Stimulated activated effector memory CD8-positive, alpha-beta T cell treated with anti-CD3 and anti-CD28 coated beads, Interleukin-12 subunit alpha, Interleukin-12 subunit beta, amount 100 ng/mL, for 72 hours (primary cell): ENCODE data around the gene SNX33.

ENCODE experiments used
- ATAC-seq: fragments of 150-1000 bp; cut with Tn5 transposase; 2 replicates; pipeline ENCODE4 v1.10.0; 2021
- DNase-seq, 2 donors: peaks; one replicate each; pipeline ENCODE4 v3.0.0; 2021 to 2022; ENCODE audit warnings: low spot score in 2 of 2
- H3K27ac Mint-ChIP-seq: one replicate; pipeline ENCODE4 v1.8.0; 2022; ENCODE audit warnings: mild to moderate bottlenecking, mixed read lengths
- H3K36me3 Mint-ChIP-seq: one replicate; pipeline ENCODE4 v1.8.0; 2022; ENCODE audit warnings: mild to moderate bottlenecking, mixed read lengths
- H3K4me1 Mint-ChIP-seq: one replicate; pipeline ENCODE4 v1.8.0; 2022; ENCODE audit warnings: mixed read lengths
- H3K4me3 Mint-ChIP-seq: one replicate; pipeline ENCODE4 v1.8.0; 2022; ENCODE audit warnings: mild to moderate bottlenecking, mixed read lengths
- H3K9me3 Mint-ChIP-seq: one replicate; pipeline ENCODE4 v1.8.0; 2022; ENCODE audit warnings: mixed read lengths

The SNX33 gene

GRCh38 chr15:75650908-75651809 lies 3.4 kb downstream of the SNX33 start:
- DNase-seq (no peak), ATAC-seq (peak; percentile 46)
- no peaks in the 10 kb centered on the region for H3K36me3 Mint-ChIP-seq
- peak overlapping the region; percentile 78 for H3K4me3 Mint-ChIP-seq
- H3K4me1 Mint-ChIP-seq, result peaks cover 64% of the 10 kb centered on the region
- H3K9me3 Mint-ChIP-seq, result no peaks in the 10 kb centered on the region
- H3K27ac Mint-ChIP-seq, result peak overlapping the region; percentile 82

- Mint-ChIP-seq H3K9me3 (no peaks in the 10 kb centered on the region), H3K27ac (peak overlapping the region; percentile 82), H3K36me3 (no peaks in the 10 kb centered on the region), H3K4me1 (peaks cover 71% of the 10 kb centered on the region), H3K4me3 (peak overlapping the region; percentile 78)
- ATAC-seq (peak; percentile 56), DNase-seq (no peak)
Observed at GRCh38 chr15:75651810-75652543, 4.3 kb downstream of the SNX33 start.

- no peak overlapping the region for H3K4me3 Mint-ChIP-seq
- peak overlapping the region; percentile 82 for H3K27ac Mint-ChIP-seq
- ATAC-seq (no peak), DNase-seq (no peak)
- H3K36me3 Mint-ChIP-seq, result no peaks in the 10 kb centered on the region
- peaks cover 71% of the 10 kb centered on the region for H3K4me1 Mint-ChIP-seq
- no peaks in the 10 kb centered on the region for H3K9me3 Mint-ChIP-seq
Observed at GRCh38 chr15:75653347-75653913, 5.7 kb downstream of the SNX33 start.

GRCh38 chr15:75654201-75654907 lies 6.6 kb downstream of the SNX33 start:
- Mint-ChIP-seq H3K36me3 (no peaks in the 10 kb centered on the region), H3K4me3 (no peak overlapping the region), H3K4me1 (peaks cover 63% of the 10 kb centered on the region), H3K27ac (peak overlapping the region; percentile 24), H3K9me3 (no peaks in the 10 kb centered on the region)
- ATAC-seq, result no peak
- DNase-seq, result no peak

- Mint-ChIP-seq H3K4me1 (peaks cover 48% of the 10 kb centered on the region), H3K27ac (peak overlapping the region; percentile 48), H3K36me3 (no peaks in the 10 kb centered on the region), H3K4me3 (no peak overlapping the region), H3K9me3 (no peaks in the 10 kb centered on the region)
- DNase-seq, result no peak
- ATAC-seq, result no peak
Observed at GRCh38 chr15:75655931-75656330, 8.2 kb downstream of the SNX33 start.

GRCh38 chr15:75656331-75656730 lies 8.6 kb downstream of the SNX33 start:
- Mint-ChIP-seq H3K27ac (peak overlapping the region; percentile 48), H3K4me3 (no peak overlapping the region), H3K9me3 (no peaks in the 10 kb centered on the region), H3K4me1 (peaks cover 44% of the 10 kb centered on the region), H3K36me3 (no peaks in the 10 kb centered on the region)
- no peak for DNase-seq
- ATAC-seq, result no peak

- Mint-ChIP-seq H3K9me3 (no peaks in the 10 kb centered on the region), H3K4me1 (peaks cover 39% of the 10 kb centered on the region), H3K27ac (peak overlapping the region; percentile 48), H3K4me3 (no peak overlapping the region), H3K36me3 (no peaks in the 10 kb centered on the region)
- DNase-seq (no peak), ATAC-seq (no peak)
Observed at GRCh38 chr15:75656813-75657212, 9.1 kb downstream of the SNX33 start.

- no peak for ATAC-seq
- no peaks in the 10 kb centered on the region for H3K36me3 Mint-ChIP-seq
Observed at GRCh38 chr15:75659141-75659771, 11.5 kb downstream of the SNX33 start.

GRCh38 chr15:75659928-75660645 lies 12.4 kb downstream of the SNX33 start:
- no peaks in the 10 kb centered on the region for H3K36me3 Mint-ChIP-seq
- DNase-seq, result no peak
- no peak for ATAC-seq
- H3K4me3 Mint-ChIP-seq, result no peak overlapping the region
- H3K9me3 Mint-ChIP-seq, result no peaks in the 10 kb centered on the region
- H3K27ac Mint-ChIP-seq, result no peak overlapping the region
- peaks cover 15% of the 10 kb centered on the region for H3K4me1 Mint-ChIP-seq

More at GRCh38 chr15:75659141-75659771, 11.5 kb downstream of the SNX33 start:
- no peak overlapping the region for H3K4me3 Mint-ChIP-seq
- DNase-seq, result no peak
- H3K9me3 Mint-ChIP-seq, result no peaks in the 10 kb centered on the region
- no peak overlapping the region for H3K27ac Mint-ChIP-seq
- peaks cover 23% of the 10 kb centered on the region for H3K4me1 Mint-ChIP-seq

GRCh38 chr15:75661100-75661755 lies 13.5 kb downstream of the SNX33 start:
- Mint-ChIP-seq H3K27ac (no peak overlapping the region), H3K36me3 (no peaks in the 10 kb centered on the region), H3K4me3 (no peak overlapping the region), H3K9me3 (no peaks in the 10 kb centered on the region), H3K4me1 (peaks cover 12% of the 10 kb centered on the region)
- DNase-seq, result no peak
- no peak for ATAC-seq

- H3K27ac Mint-ChIP-seq, result no peak overlapping the region
- peaks cover 7% of the 10 kb centered on the region for H3K4me1 Mint-ChIP-seq
- H3K4me3 Mint-ChIP-seq, result no peak overlapping the region
- no peaks in the 10 kb centered on the region for H3K36me3 Mint-ChIP-seq
- DNase-seq (no peak), ATAC-seq (no peak)
- no peaks in the 10 kb centered on the region for H3K9me3 Mint-ChIP-seq
Observed at GRCh38 chr15:75661756-75662140, 14.0 kb downstream of the SNX33 start.

GRCh38 chr15:75662823-75663519 lies 15.3 kb downstream of the SNX33 start:
- no peak overlapping the region for H3K27ac Mint-ChIP-seq
- no peak for ATAC-seq
- H3K9me3 Mint-ChIP-seq, result no peaks in the 10 kb centered on the region
- H3K4me3 Mint-ChIP-seq, result no peak overlapping the region
- no peaks in the 10 kb centered on the region for H3K36me3 Mint-ChIP-seq
- no peak for DNase-seq
- peaks cover 6% of the 10 kb centered on the region for H3K4me1 Mint-ChIP-seq

GRCh38 chr15:75663931-75664421 lies 16.3 kb downstream of the SNX33 start:
- no peaks in the 10 kb centered on the region for H3K36me3 Mint-ChIP-seq
- H3K27ac Mint-ChIP-seq, result no peak overlapping the region
- no peak for DNase-seq
- ATAC-seq, result no peak
- peaks cover 6% of the 10 kb centered on the region for H3K4me1 Mint-ChIP-seq
- H3K9me3 Mint-ChIP-seq, result no peaks in the 10 kb centered on the region
- no peak overlapping the region for H3K4me3 Mint-ChIP-seq
